Left ventricle myocardium superior (tissue), 1 donor: ENCODE measurements around the gene SNAI3. TPM values are rescaled to one million over a fixed set of nuclear protein-coding genes. Genes with fewer than 3 reads are reported as not detected.
A peak's percentile ranks its signal among the peaks of the same experiment; 100 is the strongest.

Source experiments
- ATAC-seq: fragments of 200-7000 bp; cut with Tn5 transposase; one replicate; pipeline ENCODE4 v1.9.1; 2020; ENCODE audit warnings: mild to moderate bottlenecking, moderate library complexity
- DNase-seq: peaks from one replicate; pipeline ENCODE4 v3.0.0-alpha.2; 2020
- intact Hi-C: fragments of 100-400 bp; cut with micrococcal nuclease; formaldehyde crosslinking; loops from one replicate; pipeline ENCODE4 v1.11.0; 2022
- total RNA-seq: library from RNA; stranded (reverse); fragmentation: NEBNext Ultra II Directional; extraction: Animal tissue kit (Norgen Biotek cat#: 25700); gene quantifications from one replicate; pipeline ENCODE4 v1.2.1, GENCODE V29; 2021
- donor health status: DM: no; HTN: yes; CAD: no; lungs with severe emphysema.

SNAI3 gene
- total RNA-seq, 1 donor from 2014 or later, result 3.8 TPM

DNA sequence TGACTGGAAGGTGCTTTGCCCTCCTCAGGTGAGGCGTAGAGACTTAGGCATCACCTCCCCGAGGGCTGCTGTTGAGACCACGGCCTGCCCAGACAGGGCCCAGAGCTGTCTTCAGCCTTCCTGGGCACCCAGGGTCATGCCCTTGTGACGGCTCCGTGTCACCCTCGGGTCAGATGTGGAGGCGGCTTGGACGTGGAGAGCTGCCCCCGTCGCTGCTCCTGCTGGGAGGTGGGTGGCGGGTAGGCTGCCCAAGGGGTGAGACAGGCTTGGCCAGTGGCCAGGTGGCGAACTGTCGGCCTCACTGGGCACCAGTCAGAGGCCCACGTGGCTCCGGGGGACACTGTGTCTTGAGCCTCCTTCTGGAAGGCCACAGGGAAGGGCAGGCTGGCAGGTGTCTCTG lies 8.9 kb upstream of the SNAI3 start:
- DNase-seq (no peak), ATAC-seq (no peak)
- intact Hi-C loops, result no loop called here

DNA sequence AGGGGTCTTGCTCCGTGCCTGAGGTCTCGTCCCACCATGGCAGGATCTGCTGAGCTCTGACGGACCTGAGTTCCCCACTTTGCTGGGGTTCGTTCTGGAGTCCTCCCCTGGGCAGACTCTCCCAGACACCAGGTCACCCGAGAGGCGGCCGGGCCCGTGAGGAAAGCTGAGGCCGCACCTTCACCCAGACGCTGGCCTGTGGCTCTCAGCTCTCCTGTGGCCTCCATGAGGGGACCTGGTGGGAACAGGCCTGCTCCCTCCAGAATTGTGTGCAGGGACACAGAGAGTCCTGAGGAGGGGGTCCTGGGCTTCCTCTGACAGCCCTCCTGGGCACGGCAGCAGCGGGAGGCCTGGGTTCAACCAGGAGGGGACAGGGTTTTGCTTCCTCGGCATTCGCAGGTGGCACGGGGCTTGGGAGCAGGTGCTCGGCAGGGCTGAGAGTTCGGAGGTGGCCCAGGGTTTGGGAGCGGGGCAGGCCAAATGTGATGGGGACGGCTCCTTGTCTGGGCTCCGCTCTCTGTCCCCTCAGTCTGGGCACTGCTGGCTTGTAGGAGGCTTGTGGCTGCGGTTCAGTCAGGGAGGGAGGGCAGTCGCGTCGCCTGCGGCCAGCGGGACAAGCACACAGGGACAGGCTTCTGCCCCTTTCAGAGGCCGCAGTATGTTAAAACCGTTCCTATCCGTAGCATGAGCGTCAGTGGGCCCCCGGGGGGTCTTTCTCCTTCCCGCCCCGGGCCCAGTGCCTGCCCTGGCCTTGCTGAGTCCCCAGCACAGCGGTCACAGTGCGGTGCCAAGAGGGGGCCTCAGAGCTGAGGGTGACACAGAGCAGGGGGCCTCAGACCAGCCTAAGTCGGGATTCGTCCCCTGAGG lies 8.1 kb upstream of the SNAI3 start:
- intact Hi-C loops, result no loop called here

DNA sequence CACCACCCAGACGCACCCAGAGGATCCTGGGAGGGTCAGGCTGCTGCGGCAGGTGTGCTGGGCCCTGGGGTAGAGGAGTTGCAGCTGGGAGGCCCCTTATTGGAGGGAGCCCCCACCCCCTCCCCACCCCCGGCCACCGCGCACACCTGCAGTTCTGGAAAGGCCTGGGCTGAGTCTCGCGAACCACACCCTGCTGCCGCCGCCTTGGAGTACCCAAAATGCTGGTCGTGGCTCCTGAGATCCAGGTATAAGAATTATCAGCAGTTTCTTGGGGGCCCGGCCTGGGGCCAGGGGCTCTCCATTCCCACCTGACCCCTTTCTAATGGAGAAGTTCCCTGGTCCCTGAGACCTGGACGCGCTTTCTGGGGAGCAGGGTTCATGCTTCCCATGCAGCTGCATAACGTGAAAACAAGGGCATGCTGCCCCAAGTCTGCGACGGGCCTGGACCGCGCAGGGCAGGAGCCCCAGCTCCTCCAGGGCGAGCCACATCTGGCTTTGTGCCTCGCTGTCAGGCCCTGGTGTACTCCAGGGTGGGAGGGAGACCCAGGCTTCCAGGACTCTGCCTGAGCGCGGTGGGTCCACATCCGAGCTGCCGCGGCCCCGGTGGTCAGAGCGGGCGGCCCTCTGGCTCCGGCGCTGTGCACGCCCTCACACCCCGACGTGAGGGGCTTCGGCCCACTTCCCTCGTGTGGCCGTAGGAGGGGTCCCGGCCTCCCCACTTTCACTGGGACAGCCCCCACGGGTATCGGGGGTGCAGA lies 7.3 kb upstream of the SNAI3 start:
- intact Hi-C loops, result no loop called here
- DNase-seq, result no peak
- no peak for ATAC-seq

More for the DNA sequence above, 8.1 kb upstream of the SNAI3 start:
- no peak for DNase-seq
- ATAC-seq, result no peak

DNA sequence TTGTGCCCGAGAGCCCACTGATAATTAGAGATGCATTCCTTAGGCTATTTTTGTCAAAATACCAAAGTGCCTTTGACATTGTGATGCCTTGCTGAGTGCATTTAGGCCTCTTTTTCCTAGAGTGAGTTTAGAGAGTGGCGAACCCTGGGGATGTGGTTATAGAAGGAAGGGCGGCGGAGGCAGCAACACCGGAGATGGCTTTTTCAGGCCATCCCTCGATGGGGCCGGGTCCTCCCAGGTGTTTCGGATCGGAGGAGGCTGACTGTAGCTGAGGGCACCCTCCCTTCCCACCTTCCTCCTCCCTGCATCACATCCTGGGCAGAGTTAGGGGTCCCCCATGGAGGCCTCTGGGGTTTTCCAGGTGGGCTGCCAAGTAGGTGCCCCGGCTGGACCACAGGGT lies 6.6 kb upstream of the SNAI3 start:
- intact Hi-C loops, result no loop called here
- no peak for ATAC-seq
- no peak for DNase-seq

DNA sequence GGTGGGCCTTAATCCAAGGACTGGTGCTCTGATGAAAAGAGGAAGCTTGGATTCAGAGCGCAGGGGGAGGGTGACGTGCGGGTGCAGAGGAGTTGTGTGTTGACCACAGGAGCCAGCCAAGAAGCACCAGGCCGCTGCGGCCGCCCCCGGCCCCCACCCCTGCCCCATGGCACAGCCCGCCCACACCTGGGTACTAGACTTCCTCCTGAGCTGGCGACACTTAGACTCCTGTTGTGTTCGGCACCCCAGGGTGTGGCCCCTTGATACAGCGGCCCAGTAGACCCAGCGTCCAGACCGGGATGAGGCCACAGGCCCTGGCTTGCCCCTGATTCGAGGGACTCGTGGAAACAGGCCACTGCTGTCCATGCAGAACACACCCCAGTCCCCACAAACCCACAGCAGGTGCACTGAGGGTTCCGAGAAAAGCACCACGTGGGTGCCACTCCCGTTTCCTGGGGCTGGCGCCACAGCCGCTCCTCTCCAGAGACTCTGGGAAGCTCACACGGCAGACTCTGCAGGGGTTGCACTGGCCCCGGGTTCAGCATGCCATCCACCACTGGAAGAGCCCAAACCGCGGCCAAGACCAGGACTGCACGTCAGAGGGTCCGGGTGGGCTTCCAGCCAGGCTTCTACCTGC lies 5.7 kb upstream of the SNAI3 start:
- intact Hi-C loops, result no loop called here
- DNase-seq (peak; percentile 46), ATAC-seq (no peak)

DNA sequence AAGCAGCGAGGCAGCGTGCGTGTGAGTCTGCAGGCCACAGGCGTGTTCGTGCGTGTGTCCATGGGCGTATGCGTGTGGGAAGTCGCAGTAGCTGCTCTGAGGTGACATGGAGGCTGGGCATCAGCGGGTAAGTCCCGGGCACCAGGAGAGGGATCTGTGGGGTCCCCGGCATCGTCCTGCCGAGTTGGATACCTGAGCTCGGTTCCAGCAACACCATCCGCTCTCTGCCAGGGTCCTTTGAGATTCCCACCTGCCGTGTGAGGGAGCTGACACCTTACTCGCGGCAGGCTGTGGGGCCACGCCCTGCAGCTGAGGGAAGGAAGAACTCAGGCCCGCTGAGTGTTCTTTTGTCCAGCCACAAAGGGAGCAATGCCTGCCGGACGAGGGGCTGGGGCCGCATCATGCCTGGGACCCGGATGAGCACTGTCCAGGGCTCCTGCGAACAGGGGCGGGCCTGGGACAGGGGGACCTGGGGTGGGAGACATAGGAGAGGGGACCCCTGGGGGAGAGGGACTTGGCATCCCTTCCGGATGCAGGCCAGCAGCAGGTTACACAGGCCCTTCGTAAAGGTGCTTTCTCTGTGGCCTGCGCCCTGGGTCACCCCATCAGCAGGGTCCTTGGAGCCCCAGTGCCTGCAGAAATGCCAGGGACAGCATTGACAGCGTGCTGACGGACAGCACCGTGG lies 5.0 kb upstream of the SNAI3 start:
- ATAC-seq, result no peak

DNA sequence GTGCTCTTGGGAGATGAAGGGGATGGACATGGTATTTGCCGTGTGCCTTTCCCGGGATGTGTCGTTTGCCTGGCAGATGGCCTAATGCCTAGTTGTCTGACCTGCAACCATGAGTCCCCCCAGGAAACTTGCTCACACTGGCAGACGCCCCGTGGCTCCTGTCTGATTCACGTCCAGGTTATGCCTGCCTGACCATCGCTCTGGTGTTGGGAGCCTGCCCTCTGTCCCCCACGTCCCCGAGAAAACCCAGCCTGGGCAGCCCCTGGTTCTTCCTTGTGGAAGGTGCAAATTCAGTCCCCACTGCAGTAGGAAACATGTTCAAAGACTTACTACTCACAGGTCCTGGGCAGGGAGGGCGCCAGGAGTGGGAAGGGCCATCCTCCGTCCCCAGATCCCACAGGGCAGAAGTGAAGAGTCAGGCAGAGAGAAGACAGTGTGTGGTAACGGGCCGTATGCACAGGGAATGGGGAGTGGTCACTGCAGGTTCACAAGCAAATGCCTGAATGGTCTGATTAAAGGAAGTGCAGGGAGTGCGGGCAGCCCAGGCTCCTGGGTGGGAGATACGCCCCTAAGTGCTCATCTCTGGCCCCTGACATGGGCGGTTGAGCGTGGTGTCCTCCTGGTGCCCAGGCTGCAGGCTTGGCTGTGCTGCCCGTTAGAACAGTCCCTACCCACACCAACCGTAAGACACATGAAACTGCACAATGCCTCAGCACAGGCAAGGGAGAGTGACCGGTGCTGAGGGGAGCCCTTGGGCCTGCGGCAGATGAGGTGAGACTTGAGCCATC lies 4.2 kb upstream of the SNAI3 start:
- ATAC-seq (no peak), DNase-seq (no peak)
- intact Hi-C loops, result no loop called here

More for the DNA sequence above, 5.0 kb upstream of the SNAI3 start:
- intact Hi-C loops, result no loop called here
- no peak for DNase-seq

DNA sequence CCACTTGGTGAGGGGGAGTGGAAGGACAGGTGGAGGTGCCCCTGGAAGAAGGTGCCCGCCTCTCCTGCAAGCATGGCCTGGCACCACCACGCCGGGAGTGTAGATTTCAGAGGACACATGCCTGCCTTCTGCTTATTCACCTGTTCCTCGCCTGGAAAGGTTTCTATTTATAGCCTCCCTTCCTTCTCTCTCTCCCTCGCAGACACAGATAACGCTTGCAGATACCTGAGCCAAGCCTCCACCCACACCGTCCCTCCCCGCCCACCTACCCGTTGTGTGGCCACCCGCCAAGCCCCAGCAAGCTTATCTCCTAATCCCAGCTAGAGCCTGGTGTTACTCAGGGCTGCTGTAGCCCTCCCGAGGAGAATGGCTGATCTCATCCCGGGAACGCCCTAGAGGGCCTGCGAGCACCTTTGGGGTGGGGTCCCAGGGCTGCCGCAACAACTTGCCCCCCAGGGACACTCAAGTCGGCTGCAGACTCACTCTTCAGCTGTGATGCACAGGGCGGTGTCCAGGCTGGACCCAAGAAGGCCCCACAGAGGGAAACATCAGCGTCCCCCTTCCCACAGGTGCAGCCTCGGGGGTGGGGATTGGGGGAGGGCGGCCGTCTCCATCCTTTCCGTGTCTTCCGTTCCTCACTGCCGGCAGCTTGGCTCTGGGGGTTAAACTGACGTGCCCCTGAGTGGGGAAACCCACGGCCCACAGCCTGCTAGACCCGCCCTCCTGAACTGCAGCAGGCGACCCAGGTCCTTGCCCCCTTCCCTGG lies 1.9 kb upstream of the SNAI3 start:
- intact Hi-C loops, result no loop called here
- peak; percentile 60 for DNase-seq
- peak; percentile 38 for ATAC-seq

DNA sequence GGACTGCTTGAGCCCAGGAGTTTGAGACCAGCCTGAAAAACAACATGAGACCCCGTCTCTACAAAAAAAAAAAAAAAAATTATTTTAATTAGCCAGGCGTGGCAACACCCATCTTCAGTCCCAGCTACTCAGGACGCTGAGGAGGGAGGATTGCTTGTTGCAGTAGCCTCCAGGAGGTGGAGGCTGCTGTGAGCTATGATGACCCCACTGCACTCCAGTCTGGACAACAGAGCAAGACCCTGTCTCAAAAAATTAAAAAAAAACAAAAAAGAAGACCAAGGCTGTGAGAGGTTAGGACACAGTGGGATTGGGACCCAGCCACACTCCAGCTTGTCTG lies 1.3 kb upstream of the SNAI3 start:
- ATAC-seq (no peak), DNase-seq (no peak)
- intact Hi-C loops, result no loop called here

DNA sequence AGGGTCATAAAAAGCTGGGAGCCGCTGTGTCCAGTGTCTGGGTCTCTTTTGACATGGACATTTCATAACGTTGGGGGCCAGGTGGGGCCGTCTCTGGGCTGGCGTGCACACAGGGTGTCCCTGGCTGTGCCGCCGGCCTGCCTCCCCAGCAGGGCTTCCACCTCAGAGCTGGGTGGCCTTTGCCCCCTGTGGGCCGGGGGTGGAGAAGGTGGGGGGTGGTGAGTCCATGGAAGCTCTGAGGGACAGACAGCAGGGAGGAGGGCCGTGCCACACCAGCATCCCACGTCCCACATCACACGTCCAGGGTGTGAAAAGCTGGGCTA lies 908 bp upstream of the SNAI3 start:
- DNase-seq (no peak), ATAC-seq (no peak)
- intact Hi-C loops, result no loop called here

DNA sequence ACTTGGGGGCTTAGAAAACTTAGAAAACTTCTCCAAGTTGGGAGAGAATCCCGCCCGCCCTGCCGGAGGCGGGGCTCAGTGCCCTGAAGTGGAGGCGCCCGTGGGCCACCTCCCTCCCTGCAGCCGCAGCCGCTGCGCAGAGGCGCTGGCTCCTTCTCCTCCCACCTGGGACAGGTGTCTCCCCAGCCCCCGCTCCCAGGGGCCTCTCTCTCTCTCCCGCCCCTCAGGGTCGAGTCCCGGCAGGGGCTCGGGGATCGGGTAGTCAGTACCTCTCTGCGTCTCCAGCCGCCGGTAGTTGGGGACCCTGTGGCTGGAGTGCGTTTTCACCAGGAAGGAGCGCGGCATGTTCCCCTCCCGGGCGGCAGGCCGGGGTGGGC lies 257 bp downstream of the SNAI3 start:
- ATAC-seq, result peak; percentile 51
- intact Hi-C loops, result no loop called here

DNA sequence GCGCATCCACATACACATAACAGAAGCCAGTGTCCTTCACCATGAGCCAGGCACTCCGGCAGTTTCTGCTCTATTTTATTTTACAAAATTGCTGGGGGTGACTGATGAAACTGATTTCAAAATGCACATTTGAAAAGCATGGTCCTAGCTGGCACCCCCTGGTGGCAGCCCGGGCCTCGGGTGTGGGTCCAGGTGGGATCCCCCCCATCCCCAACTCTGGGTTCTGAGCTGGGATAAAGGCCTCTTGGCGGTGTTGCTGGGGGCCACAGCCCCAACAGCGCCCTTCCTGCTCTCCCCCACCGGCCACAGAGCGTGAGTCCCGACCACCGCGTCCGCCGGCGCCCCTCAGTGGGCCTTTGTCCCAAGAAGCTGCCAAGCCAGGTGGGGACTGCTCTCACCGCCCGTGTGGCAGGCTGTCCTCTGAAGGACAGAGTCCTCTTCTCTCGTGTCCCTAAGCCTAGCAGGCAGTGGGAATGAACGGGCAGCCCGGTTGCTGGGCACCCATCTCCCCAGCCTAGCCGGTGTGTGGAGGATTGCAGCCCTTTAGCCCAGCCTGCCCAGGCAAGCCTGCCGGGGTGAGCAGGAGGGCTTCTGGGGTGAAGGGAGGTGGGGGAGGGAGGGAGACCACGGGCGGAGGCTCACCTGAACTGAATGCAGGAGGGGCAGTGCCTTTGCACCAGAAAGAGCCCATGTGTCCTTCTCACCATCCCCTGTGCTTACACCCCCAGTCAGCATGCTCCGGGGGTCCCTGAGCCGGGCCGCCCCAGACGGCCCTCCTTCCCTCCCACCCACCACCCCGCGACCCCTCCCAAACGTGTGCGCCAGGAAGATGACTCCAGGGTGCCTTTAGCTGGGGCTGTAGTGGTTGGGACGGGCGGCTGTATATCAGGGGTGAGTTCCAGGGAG lies 898 bp downstream of the SNAI3 start:
- peak; percentile 20 for ATAC-seq
- intact Hi-C loops, result no loop called here
- DNase-seq, result peak; percentile 40

More for the DNA sequence above, 257 bp downstream of the SNAI3 start:
- DNase-seq, result peak; percentile 51

DNA sequence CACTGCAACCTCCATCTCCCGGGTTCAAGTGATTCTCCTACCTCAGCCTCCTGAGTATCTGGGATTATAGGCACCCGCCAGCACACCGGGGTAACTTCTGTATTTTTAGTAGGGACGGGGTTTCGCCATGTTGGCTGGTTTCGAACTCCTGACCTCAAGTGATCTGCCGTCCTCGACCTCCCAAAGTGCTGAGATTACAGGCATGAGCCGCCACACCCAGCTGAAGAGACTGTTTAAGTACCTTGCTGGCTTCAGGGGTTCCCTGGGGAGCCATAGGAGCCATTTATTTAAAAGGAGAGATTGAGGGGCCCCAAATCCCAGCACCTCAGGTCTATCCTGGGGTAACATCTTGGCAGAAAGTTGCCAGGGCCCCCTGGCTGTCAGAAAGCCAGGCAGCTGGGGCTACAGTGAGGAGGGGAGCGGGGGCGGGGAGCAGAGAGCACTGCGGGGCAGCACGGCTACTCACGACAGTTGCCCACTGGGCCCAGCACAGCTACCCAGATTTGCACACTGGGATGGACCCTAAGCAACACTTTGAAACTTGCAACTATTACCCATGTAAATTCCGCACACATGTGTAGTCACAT lies 1.6 kb downstream of the SNAI3 start:
- intact Hi-C loops, result no loop called here
- ATAC-seq (no peak), DNase-seq (no peak)

DNA sequence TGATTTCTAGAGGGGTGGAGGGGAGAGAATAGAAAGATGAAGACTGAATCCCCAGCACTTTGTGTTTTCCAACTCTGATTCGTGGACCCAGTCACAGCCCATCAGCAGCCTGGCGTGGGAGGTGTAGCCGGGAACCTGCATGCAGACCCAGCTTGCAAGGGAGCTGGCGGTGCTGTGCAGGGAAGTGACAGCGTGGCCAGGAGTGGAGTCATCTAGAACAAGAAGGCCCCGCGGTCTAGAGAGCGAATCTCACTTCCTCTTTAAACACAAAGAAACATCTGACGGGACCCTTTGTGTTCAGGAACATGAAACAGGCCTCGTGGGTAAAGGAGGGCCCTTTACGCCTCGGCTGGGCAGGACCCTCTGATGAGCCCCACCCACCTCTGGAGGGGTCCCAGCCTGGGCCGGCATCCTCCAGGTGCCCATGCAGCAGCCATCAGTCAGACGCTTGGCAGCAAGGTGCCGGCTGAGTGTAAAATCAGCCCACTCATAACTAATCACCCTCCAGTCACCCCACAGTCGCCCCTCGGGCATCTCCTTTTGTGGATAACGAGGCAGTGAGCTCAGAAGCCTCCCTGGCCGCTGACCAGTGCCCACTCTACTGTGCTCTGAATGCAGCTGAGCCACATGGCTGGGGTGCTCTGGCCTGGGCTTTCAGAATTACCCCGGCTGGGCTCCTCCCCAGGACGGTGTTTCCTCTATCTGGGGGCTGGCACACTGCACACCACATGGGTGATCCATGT lies 4.4 kb downstream of the SNAI3 start:
- DNase-seq (peak; percentile 69), ATAC-seq (peak; percentile 3)
- intact Hi-C loops, result no loop called here

DNA sequence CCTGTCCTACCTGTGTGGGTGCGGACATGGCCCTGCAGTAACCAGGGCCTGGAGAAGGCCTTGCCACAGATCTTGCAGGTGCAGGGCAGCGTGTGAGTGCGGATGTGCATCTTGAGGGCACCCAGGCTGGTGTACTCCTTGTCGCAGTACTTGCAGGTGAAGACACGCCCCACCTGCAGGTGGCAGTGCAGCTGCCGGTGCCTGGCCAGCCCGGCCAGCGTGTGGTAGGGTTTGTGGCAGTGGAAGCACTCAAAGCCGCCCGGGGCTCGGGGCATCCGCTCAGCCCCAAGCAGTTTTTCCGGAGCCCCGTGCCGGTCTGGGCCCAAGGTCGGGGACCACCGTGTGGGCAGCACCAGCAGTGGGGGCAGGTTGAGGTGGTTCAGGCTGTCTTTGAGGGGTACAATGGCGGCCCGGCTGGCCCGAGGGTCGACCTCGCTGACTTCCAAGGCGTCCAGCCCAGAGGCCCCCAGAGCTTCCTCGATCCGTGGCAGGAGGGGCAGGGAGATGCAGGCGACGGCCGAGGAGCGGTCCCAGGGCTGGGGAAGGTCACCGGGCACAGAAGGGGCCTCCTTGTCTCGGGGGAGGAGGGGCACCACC lies 5.1 kb downstream of the SNAI3 start:
- DNase-seq (no peak), ATAC-seq (no peak)
- intact Hi-C loops, result no loop called here

DNA sequence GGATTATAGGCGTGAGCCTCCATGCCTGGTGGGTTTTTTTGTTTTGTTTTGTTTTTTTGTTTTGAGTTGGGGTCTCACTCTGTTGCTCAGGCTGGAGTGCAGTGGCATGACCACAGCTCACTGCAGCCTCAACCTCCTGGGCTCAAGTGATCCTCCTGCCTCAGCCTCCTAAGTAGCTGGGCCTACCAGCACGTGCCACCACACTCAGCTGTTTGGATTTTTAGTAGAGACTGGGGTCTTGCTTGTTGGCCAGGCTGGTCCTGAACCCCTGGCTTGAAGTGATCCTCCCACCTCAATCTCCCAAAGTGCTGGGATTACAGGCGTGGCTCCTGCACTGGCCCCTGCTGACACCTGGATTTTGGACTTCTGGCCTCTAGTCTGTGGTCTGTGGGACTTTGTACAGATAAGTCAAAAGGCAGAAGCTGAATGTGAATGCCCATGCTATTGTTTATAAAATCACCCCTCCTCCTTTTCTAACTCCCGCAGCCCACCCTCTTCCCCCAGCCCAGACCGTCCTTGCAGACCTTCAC lies 5.7 kb downstream of the SNAI3 start:
- DNase-seq (no peak), ATAC-seq (no peak)
- intact Hi-C loops, result no loop called here
